Gastrocnemius medialis (tissue), 4 donors: ENCODE results near the gene ANKAR.

Source experiments
- CTCF ChIP-seq, 5 experiments: fragments of 450-650 bp in 3 of 5; fragments of 200-600 bp in 2 of 5; sonication (generic) in 2 of 5; IDR thresholded peaks in 4 of 5; conservative IDR thresholded peaks in 1 of 5; 1 replicate in 4 of 5; 2 replicates in 1 of 5; pipeline ENCODE4 v1.5.1; 2016 to 2019; ENCODE audit warnings: antibody characterized with exemption in 5 of 5, mild to moderate bottlenecking in 3 of 5, moderate library complexity in 3 of 5
- POLR2A ChIP-seq, 2 donors: fragments of 450-650 bp; IDR thresholded peaks; one replicate each; pipeline ENCODE4 v1.6.1; 2017; ENCODE audit warnings: antibody characterized with exemption in 2 of 2, mild to moderate bottlenecking in 2 of 2, moderate library complexity in 2 of 2

- TF ChIP-seq CTCF (IDR thresholded peaks at IDR 0.05 in 4 of 5, conservative IDR thresholded peaks at IDR 0.05 in 1 of 5) (no peak), POLR2A (IDR thresholded peaks at IDR 0.05) (no peak)
Observed at GRCh38 chr2:189641002-189641401, 33.5 kb upstream of the ANKAR start.
